Fibroblast of the aortic adventitia (primary cell): ENCODE results near the gene DNAJC5G. TPM values are rescaled to one million over a fixed set of nuclear protein-coding genes. Genes with fewer than 3 reads are reported as not detected.

Experiments used
- DNase-seq: peaks from one replicate; pipeline ENCODE4 v3.0.0-alpha.2; 2010; ENCODE audit warnings: low read depth
- H3K4me3 ChIP-seq: 2 replicates; pipeline ENCODE4 v1.5.1; 2011; ENCODE audit warnings: low read depth, mild to moderate bottlenecking, control low read depth, low read length, moderate library complexity
- total RNA-seq: library from RNA; depleted of rRNA; stranded (reverse); fragments of >200 nt; gene quantifications from 2 replicates; pipeline ENCODE4 v1.2.3, GENCODE V29; 2012; ENCODE audit warnings: low replicate concordance
- TF ChIP-seq, protein P1 (sequence below): IDR thresholded peaks from 2 replicates; pipeline ENCODE4 v1.5.1; 2011; ENCODE audit warnings: mild to moderate bottlenecking, low read length, control low read depth, inconsistent platforms; ENCODE audit not compliant: insufficient read depth

The DNAJC5G gene
- total RNA-seq, 1 donor, result not detected

DNA sequence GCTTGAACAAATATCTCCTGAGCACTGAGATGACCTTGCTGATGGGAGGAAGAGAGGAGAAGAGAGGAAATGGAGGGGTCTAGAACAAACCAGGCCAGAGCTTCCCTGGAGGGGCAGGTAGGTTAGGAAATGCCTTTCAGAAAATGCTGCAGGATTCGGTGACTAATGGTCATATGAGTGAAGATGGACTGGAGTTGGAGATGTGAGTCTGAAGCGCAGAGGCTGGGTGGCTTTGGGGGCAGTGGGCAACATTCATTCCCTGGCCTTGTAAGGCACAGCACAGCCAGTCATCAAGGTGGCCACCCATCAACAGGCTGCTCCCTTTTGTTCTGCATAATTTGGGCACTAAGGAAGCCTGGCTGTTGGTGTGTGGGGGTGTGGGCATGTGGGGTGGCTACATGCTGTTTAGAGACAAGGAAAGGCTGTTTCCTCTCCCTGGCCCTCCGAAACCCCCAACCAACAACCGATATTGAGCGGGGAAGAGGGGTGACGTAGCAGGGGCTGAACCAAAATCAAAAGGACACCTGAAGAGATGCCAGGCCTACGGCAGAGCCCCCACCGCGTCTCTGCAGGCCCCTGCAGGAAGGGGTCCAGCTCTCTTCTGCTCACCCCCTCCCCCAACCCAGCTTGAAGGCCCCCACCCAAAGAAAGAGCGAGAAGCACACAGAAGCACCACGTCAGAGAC is 13.8 kb upstream of the DNAJC5G start:
- DNase-seq, result no peak
- no peak overlapping the region for H3K4me3 ChIP-seq
- TF ChIP-seq, protein P1, sequence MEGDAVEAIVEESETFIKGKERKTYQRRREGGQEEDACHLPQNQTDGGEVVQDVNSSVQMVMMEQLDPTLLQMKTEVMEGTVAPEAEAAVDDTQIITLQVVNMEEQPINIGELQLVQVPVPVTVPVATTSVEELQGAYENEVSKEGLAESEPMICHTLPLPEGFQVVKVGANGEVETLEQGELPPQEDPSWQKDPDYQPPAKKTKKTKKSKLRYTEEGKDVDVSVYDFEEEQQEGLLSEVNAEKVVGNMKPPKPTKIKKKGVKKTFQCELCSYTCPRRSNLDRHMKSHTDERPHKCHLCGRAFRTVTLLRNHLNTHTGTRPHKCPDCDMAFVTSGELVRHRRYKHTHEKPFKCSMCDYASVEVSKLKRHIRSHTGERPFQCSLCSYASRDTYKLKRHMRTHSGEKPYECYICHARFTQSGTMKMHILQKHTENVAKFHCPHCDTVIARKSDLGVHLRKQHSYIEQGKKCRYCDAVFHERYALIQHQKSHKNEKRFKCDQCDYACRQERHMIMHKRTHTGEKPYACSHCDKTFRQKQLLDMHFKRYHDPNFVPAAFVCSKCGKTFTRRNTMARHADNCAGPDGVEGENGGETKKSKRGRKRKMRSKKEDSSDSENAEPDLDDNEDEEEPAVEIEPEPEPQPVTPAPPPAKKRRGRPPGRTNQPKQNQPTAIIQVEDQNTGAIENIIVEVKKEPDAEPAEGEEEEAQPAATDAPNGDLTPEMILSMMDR, result no peak

DNA sequence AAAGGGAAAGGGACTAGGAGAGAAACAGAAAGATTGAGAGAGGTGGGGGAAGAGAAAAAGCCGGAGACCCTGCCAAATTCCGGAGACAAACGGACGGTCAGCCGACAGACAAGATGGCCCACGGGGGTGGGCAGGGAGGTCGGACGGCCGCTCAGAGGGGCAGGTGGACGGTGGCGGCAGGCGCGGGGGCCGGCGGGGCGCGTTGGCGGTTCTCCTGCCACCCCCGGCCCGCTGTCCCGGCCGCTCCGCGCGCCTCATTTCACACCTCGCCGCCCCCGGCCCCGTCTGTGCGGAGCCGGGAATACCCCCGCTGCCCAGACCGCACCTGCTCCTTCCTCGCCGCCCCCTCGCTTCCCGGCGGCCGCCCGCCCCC is 13.3 kb upstream of the DNAJC5G start:
- TF ChIP-seq, protein P1, result no peak
- DNase-seq, result no peak
- no peak overlapping the region for H3K4me3 ChIP-seq

DNA sequence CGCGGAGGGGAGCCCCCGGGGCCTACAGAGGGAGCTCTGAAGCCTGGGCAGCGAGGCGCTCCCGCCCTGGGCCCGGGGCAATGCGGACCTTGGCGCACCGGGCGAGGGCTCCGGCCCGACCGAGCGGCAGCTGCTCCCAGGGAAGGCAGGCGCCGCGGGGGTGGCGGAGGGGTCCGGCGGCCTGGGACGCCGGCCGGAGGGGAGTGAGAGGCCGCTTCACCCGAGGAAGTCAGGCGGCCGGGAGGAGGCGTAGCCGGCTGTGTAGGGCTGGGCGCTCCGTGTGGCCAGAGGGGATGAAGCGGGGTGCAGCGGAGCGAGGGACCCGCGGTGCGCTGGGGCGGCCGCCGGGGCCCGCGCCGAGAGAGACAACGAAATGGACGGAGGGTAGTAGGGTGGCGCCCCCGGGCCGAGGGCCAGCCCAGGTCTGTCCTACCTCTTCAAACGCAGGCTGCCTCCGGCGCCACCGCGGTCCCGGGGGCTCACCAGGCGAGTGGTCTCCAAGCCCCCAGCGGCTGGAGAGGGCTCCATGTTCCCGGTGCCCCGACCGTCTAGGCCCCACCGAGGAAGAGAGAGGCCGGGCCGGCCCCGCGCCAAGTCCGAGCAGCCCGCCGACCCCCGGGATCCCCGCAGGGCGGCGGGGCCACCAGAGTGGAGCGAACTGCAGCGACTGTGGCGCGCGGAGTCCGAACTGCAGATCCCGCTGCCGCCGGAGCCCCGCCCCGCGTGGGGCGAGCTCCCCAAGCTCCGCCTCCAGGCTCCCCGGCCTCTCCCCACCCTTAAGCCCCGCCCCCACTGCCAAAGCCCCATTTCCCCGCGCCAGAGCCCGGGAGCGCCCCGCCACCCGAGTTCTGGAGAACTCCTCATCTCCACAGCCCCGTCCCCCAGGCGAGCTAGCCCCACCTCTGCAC is 12.6 kb upstream of the DNAJC5G start, which contains the start of gene SLC30A3:
SLC30A3 (minus strand) TSS at position 669 of the 908 bp plus-strand sequence; CDS start at position 528, 141 bp downstream.
- DNase-seq, result no peak
- peak within 1 kb of the TSS; percentile 54 for H3K4me3 ChIP-seq
- TF ChIP-seq, protein P1, result no peak

DNA sequence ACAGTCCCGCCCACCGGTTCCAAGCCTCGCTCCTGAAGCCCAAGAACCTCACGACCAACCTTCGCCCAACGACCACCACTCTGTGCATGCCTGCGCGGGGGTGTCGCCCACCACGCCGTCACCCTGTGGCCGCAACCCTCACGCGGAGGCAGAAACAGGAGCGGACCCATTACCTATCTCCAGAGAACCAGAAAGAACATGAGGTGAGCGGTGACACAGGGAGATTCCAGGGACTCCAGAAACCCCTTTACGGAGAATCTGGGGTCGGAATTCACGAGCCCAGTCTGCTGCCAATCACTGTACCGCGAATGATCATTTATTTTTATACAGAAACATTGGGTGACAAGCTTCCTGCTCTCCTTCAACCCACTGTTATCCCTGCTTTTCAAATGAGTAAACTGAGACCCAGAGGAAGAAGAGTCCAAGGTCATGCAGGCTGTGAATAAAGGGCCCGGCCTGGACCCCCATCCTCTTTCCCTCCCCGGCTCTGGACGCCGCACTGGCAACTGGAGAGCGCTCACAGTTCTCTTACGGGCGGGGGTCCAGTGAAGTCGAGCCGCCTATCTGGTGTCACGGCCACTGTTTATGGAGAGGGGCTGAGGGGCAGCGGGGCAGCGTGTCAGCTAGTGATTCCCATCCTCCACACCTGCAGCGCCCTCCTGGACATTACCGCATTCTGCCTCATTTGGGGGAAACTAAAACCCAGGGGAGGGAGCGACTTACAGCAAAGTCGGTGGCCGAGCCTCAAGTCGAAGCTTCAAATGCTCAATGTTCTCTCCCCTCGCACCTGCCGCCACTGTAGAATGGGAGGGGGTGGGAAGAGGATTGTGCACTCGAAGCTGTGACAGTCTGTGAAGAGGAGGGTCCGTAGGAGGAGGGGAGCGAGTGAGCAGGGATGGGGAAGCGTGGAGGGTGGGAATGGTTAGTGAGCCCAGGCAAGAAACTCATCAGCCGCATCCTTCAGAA is 11.7 kb upstream of the DNAJC5G start:
- DNase-seq, result no peak
- TF ChIP-seq, protein P1, result no peak
- H3K4me3 ChIP-seq, result peak overlapping the region; percentile 54

DNA sequence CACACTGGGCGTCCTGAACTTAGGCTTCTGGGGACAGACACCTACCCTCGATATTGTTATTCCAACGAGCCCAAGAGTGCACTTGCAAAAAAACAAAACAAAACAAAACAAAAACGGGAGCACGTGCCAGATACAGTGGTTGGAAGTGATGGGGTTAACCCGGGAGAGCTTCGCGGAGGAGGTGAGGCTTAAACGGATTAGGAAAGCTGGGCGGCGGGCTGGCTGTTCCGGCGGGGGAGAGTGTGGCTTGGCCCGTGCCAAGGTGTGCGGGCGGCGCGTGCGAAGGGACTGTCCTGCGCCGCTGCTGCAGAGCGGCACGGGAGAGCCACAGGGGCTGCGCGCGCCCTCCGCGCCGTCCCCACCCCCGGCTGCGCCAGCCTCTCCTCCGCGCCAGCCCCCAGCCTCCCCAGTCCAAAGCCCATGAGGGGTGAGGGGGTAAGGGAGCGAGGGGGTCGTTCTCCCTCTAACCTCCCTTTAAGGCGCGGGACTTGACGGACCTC is 10.9 kb upstream of the DNAJC5G start:
- H3K4me3 ChIP-seq, result no peak overlapping the region
- TF ChIP-seq, protein P1, result no peak
- DNase-seq, result no peak
